Neural cell (in vitro differentiated cells): ENCODE results near the gene NHEJ1. TPM values are rescaled to one million over a fixed set of nuclear protein-coding genes. Genes with fewer than 3 reads are reported as not detected.

Experiments used
- H2AFZ ChIP-seq: fragments of 200-600, 300-800 bp; sonication (generic), shearing (Covaris generic); 2 replicates; pipeline ENCODE4 v1.6.0; 2014; ENCODE audit warnings: low read depth, mild to moderate bottlenecking, antibody characterized with exemption, low read length, moderate library complexity
- H3F3A ChIP-seq: fragments of 200-600 bp; shearing (Covaris generic); 2 replicates; pipeline ENCODE4 v1.6.1; 2016; ENCODE audit warnings: mild to moderate bottlenecking, moderate library complexity, mixed read lengths, antibody characterized with exemption, low read length; ENCODE audit not compliant: insufficient read depth, poor library complexity, severe bottlenecking
- H3K27ac ChIP-seq: fragments of 200-600, 300-800 bp; sonication (generic), shearing (Covaris generic); 2 replicates; pipeline ENCODE4 v1.5.1; 2014; ENCODE audit warnings: mild to moderate bottlenecking, low read length, moderate library complexity
- H3K27me3 ChIP-seq: fragments of 300-800, 200-600 bp; sonication (generic), shearing (Covaris generic); 2 replicates; pipeline ENCODE4 v1.6.0; 2014; ENCODE audit warnings: mild to moderate bottlenecking, low read depth, low read length, moderate library complexity; ENCODE audit not compliant: insufficient read depth
- H3K36me3 ChIP-seq: fragments of 300-800, 200-600 bp; sonication (generic), shearing (Covaris generic); 2 replicates; pipeline ENCODE4 v1.5.1; 2014; ENCODE audit warnings: mild to moderate bottlenecking, antibody characterized with exemption, low read length, moderate library complexity; ENCODE audit not compliant: insufficient read depth
- H3K4me2 ChIP-seq: fragments of 300-800, 200-600 bp; sonication (generic), shearing (Covaris generic); 2 replicates; pipeline ENCODE4 v1.6.0; 2014; ENCODE audit warnings: mild to moderate bottlenecking, low read length
- H3K4me3 ChIP-seq: fragments of 300-800, 200-600 bp; sonication (generic), shearing (Covaris generic); 2 replicates; pipeline ENCODE4 v1.5.1; 2014; ENCODE audit warnings: mild to moderate bottlenecking, low read length, moderate library complexity
- H3K79me2 ChIP-seq: fragments of 200-600 bp; shearing (Covaris generic); replicated peaks from 2 replicates; pipeline ENCODE4 v1.6.0; 2014; ENCODE audit warnings: mild to moderate bottlenecking, low read length, moderate library complexity; ENCODE audit not compliant: insufficient read depth
- H3K9ac ChIP-seq: fragments of 300-800, 200-600 bp; sonication (generic), shearing (Covaris generic); 2 replicates; pipeline ENCODE4 v1.6.1; 2016; ENCODE audit warnings: mild to moderate bottlenecking, low read length, mixed read lengths
- H3K9me2 ChIP-seq: fragments of 200-600 bp; shearing (Covaris generic); 2 replicates; pipeline ENCODE4 v1.6.1; 2016; ENCODE audit warnings: mild to moderate bottlenecking, low read length, mixed read lengths; ENCODE audit not compliant: insufficient read depth
- H3K9me3 ChIP-seq: fragments of 200-600, 300-800 bp; sonication (generic), shearing (Covaris generic); 2 replicates; pipeline ENCODE4 v1.6.1; 2016; ENCODE audit warnings: mild to moderate bottlenecking, mixed run types, low read length, moderate library complexity, mixed read lengths
- H4K20me1 ChIP-seq: fragments of 200-600 bp; shearing (Covaris generic); 2 replicates; pipeline ENCODE4 v1.6.1; 2016; ENCODE audit warnings: mild to moderate bottlenecking, mixed run types; ENCODE audit not compliant: insufficient read depth
- CTCF ChIP-seq: fragments of 450-650 bp; IDR thresholded peaks from 2 replicates; pipeline ENCODE4 v1.5.1; 2014; ENCODE audit warnings: antibody characterized with exemption, mild to moderate bottlenecking, moderate library complexity; ENCODE audit not compliant: poor library complexity, severe bottlenecking
- EP300 ChIP-seq: fragments of 450-650 bp; conservative IDR thresholded peaks from 2 replicates; pipeline ENCODE4 v1.6.1; 2014; ENCODE audit warnings: antibody characterized with exemption, mild to moderate bottlenecking, moderate library complexity; ENCODE audit not compliant: poor library complexity, severe bottlenecking
- EZH2 ChIP-seq: fragments of 200-600, 300-800 bp; shearing (Covaris generic), sonication (generic); IDR thresholded peaks from 2 replicates; pipeline ENCODE4 v1.6.1; 2014; ENCODE audit warnings: antibody characterized with exemption, low read length, borderline replicate concordance, mild to moderate bottlenecking; ENCODE audit not compliant: insufficient read depth, poor library complexity, severe bottlenecking
- MXI1 ChIP-seq: fragments of 450-650 bp; conservative IDR thresholded peaks from 2 replicates; pipeline ENCODE4 v1.6.1; 2014; ENCODE audit warnings: antibody characterized with exemption, mild to moderate bottlenecking; ENCODE audit not compliant: poor library complexity, severe bottlenecking
- POLR2AphosphoS5 ChIP-seq: IDR thresholded peaks from 2 replicates; pipeline ENCODE4 v1.6.1; 2012
- RAD21 ChIP-seq: fragments of 450-650 bp; conservative IDR thresholded peaks from 2 replicates; pipeline ENCODE4 v1.6.1; 2014; ENCODE audit warnings: antibody characterized with exemption, mild to moderate bottlenecking, moderate library complexity
- REST ChIP-seq: IDR thresholded peaks from 2 replicates; pipeline ENCODE4 v1.6.1; 2012; ENCODE audit warnings: borderline replicate concordance
- SMC3 ChIP-seq: fragments of 450-650 bp; conservative IDR thresholded peaks from 2 replicates; pipeline ENCODE4 v1.6.1; 2014; ENCODE audit warnings: antibody characterized with exemption, mild to moderate bottlenecking, moderate library complexity; ENCODE audit not compliant: poor library complexity
- TAF1 ChIP-seq: IDR thresholded peaks from 2 replicates; pipeline ENCODE4 v1.6.1; 2012; ENCODE audit warnings: low read depth
- polyA plus RNA-seq: library from polyadenylated mRNA; depleted of rRNA; stranded (reverse); fragments of >200 nt; gene quantifications from 2 replicates; pipeline ENCODE4 v1.2.3, GENCODE V29; 2014

Gene NHEJ1
- polyA plus RNA-seq, 1 donor from 2014 or later = 12.7 TPM

- no peak overlapping the region for H2AFZ ChIP-seq
- no peaks in the 10 kb centered on the region for H4K20me1 ChIP-seq
- no peaks in the 10 kb centered on the region for H3K9me3 ChIP-seq
- H3F3A ChIP-seq = no peaks in the 10 kb centered on the region
- no peak overlapping the region for H3K9ac ChIP-seq
- no peaks in the 10 kb centered on the region for H3K79me2 ChIP-seq
- no peak overlapping the region for H3K27ac ChIP-seq
- TF ChIP-seq TAF1 = no peak
- no peak for TF ChIP-seq REST
- no peak for TF ChIP-seq MXI1
- TF ChIP-seq POLR2AphosphoS5 = no peak
- no peak for TF ChIP-seq CTCF
- no peak for TF ChIP-seq RAD21
- no peak for TF ChIP-seq SMC3
- no peak for TF ChIP-seq EZH2
- TF ChIP-seq EP300 = no peak
- no peak overlapping the region for H3K4me2 ChIP-seq
- no peaks in the 10 kb centered on the region for H3K36me3 ChIP-seq
- no peak overlapping the region for H3K4me3 ChIP-seq
- no peaks in the 10 kb centered on the region for H3K9me2 ChIP-seq
- no peaks in the 10 kb centered on the region for H3K27me3 ChIP-seq
These were observed 51.1 kb downstream of the NHEJ1 start for GRCh38 chr2:219109471-219109870.

- no peak overlapping the region for H3K4me2 ChIP-seq
- no peak overlapping the region for H3K4me3 ChIP-seq
These were observed 52.9 kb downstream of the NHEJ1 start for GRCh38 chr2:219107758-219108157.

More at GRCh38 chr2:219107758-219108157, 52.9 kb downstream of the NHEJ1 start:
- Histone ChIP-seq H4K20me1 (no peaks in the 10 kb centered on the region), H3K9ac (no peak overlapping the region), H3K9me3 (no peaks in the 10 kb centered on the region), H3K36me3 (no peaks in the 10 kb centered on the region), H3K79me2 (no peaks in the 10 kb centered on the region), H3K9me2 (no peaks in the 10 kb centered on the region), H2AFZ (no peak overlapping the region), H3K27ac (no peak overlapping the region), H3K27me3 (no peaks in the 10 kb centered on the region), H3F3A (no peaks in the 10 kb centered on the region)
- no peak for TF ChIP-seq EP300
- TF ChIP-seq MXI1 = no peak
- no peak for TF ChIP-seq POLR2AphosphoS5
- no peak for TF ChIP-seq RAD21
- no peak for TF ChIP-seq EZH2
- no peak for TF ChIP-seq SMC3
- no peak for TF ChIP-seq REST
- no peak for TF ChIP-seq TAF1
- TF ChIP-seq CTCF = no peak
